Measurements from ENCODE around the gene PSMD10.

PSMD10 gene, protein sequence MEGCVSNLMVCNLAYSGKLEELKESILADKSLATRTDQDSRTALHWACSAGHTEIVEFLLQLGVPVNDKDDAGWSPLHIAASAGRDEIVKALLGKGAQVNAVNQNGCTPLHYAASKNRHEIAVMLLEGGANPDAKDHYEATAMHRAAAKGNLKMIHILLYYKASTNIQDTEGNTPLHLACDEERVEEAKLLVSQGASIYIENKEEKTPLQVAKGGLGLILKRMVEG

DNA sequence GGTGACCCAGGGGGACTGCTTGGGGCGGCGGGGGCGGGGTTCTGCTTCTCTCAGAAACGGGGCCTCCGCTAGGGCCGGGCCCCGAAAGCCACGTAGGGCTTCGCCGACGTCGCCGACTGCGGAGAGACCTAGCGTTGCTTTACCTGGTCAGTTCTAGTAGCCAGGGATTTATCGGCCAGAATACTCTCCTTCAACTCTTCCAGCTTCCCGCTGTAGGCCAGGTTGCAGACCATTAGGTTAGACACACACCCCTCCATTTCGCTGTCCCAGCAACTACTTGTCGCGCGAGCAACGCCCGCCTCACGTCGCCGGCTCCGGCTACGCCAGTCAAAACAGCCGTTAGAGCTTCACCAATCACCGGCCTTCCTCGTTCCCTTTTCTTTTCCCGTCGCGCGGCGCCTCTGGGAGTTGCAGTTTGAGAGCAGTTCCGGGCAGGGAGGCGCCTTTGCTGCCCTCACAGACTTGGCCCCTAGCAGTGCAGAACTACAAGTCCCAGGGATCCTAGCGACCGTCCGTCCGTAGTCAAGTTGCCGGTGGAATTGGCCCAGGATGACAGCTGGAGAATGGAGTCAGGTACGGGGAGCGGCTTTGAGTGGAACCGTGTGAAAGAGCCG lies at the start of gene PSMD10, which contains the start of gene ATG4A:
Gene PSMD10, minus strand, starts transcription at position 279 of the 614 bp plus-strand sequence. Its CDS starts 22 bp downstream, at position 257.
Gene ATG4A, plus strand, starts transcription at position 515 of the 614 bp plus-strand sequence. Its CDS starts 49 bp downstream, at position 564.
- DNase-seq, result peak; percentile 95

DNA sequence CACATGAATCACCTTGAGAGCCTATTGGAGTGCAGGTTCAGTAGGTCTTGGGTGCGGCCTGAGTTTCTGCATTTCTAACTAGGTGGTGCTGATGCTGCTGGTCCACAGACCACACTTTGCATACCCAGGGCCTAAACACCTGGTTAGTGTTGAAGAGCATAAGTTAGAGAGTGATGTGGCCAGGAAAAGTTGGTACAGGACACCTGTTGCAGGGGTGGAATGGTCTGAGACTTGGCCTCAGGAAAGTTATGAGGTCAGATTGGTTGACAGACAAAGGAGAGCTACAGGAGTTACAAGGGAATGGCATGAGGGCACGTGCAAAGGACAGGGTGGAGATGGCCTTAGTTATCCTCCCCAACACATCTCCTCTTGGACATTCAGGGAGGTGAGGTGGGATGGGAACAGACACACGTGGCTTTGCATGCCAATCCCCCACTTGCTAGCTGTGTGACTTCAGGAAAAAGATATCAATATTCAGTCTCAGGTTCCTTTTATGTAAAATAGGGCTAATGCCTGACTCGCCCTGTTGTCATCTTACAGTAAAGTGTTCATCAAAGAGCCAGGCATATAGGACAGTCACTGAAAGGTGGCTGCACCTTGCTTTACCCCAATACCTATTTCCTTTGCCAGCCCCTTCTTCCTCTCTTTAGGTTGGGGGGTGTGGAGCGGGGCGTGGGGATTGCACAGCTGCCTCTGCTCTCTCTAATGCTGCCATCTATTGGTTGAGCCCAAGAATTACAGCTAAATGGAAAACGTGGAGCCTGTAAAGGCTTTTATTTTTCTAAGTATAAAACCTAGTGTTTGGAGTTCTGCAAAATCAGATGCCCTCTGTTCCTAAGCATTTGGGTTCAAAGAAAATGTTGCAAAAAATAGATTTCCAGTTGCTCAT lies 47.7 kb upstream of the PSMD10 start:
- DNase-seq, result no peak

DNA sequence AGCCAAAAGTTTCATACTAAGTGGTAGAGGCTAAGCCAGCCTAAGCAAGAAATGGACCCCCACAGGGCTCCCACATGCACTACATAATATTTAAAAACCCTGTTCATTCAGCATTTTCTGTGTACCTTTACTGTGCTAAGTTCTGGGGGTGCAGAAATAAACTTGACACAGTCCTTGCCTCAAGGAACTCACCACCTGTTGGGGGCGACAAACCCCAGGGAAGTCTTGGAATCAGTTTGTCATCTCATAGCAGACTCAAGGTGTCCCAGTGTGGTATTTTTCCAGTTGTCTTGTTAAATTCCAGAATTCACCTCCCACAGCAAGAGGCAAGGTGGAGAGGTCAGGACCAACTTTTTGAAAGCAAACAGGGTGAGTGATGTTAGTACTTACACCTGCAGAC lies 43.4 kb upstream of the PSMD10 start:
- no peak for DNase-seq

DNA sequence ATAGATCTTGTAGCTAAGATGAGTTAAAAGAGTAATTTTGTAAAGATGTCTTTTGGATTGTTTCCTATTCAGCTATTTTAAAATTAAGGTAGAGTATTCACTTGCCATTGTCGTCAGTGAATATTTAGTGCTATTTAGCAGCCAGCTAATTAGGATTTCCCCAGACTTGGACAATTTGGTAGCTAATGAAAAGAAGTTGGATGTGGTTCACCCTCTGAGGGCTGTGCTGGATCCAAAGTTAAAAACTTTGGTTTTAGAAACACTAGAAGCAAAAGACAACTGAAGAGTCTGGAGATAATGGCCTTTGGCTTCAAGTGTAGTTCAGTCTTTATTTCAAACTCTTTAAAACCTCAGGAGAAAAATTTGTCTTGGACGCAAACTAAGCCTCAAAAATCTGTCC lies 41.5 kb upstream of the PSMD10 start:
- no peak for DNase-seq

DNA sequence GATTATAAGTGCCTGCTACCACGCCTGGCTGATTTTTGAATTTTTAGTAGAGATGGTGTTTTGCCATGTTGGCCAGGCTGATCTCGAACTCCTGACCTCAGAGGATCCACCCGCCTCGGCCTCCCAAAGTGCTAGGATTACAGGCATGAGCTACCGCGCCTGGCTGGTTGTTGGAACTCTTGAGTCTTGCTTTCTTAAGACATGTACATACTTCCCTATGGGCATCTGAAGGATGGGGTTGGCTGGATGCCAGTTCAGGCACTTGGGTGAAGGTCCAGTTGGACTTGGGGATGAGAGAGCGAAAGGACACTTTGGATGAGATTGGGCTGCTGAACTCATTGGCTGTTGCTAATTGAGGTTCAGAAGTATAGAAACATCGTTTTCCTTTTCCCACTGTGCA lies 40.7 kb upstream of the PSMD10 start:
- no peak for DNase-seq

DNA sequence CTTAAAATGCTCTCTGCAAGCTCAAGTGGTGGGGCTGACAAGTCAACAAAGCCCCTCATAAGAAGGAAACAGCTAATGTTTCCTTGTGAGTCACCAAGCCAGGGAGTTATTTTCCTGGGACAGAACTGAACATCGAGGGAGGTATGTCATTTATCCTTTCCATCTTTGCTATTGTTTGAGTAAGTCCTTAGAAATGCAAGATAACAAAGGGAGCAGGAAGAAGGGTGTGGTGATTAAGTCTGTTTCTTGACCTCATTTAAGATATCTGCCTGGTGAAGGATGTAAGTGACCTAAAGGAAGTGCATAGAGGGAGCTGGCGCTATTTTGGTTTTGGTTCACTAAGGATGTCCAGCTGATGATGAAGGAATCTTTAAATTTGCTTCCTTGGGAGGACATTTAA lies 40.1 kb upstream of the PSMD10 start:
- DNase-seq, result peak; percentile 47

DNA sequence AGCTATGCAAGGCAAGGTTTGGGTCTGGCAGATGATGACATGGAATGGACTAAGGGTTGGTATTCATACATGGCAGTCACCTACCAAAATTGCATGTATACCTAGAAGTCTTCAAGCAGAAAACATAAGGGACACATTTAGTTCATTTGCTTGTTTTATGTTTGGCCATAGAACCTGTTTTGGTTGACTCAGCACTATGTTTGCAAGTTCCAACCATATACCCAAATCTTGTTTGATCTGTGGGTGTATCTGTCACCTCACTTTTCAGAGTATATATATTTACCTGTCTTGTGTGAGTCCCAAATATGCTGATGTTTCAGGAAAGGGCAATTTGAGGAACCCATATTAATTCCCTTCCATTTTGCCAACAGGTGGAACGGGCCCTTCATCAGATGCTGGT lies 39.5 kb upstream of the PSMD10 start:
- DNase-seq, result no peak

DNA sequence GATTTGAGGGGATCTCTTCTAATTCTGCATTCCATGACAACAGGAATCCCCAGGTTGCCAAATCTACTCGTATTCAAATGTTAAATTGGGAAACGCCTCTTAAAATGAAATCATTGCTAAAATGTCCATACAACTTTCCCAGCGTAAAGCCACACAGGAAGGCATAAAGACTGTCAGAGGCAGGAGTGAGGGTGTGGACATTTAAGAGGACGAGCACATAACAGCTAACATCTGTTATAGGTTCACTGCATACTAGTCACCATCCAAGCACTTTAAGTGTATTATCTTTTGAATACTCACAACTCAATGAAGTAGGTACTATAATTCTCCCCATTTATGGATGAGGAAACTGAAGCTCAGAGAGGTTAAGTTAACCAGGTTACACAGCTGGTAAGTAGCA lies 35.8 kb upstream of the PSMD10 start:
- no peak for DNase-seq

DNA sequence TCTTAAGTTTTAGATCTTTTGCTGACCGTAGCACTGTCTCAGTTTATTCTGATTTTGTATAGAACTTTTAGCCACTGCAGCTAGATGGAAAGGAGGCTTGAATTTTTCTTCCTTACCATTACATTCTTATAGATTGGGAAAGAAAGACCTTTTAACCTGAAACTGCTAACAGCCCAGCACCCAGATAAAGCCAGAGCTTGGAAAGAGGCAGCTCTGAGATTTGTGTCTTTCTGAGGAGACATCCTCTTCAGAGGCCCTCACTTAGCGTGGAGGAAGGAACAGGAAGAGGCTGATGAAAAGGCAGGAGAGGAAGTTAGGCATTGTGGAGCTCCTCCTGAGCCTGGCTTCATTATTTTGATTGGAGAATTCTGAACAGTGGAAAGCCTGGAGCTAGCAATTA lies 35.3 kb upstream of the PSMD10 start:
- DNase-seq, result no peak

DNA sequence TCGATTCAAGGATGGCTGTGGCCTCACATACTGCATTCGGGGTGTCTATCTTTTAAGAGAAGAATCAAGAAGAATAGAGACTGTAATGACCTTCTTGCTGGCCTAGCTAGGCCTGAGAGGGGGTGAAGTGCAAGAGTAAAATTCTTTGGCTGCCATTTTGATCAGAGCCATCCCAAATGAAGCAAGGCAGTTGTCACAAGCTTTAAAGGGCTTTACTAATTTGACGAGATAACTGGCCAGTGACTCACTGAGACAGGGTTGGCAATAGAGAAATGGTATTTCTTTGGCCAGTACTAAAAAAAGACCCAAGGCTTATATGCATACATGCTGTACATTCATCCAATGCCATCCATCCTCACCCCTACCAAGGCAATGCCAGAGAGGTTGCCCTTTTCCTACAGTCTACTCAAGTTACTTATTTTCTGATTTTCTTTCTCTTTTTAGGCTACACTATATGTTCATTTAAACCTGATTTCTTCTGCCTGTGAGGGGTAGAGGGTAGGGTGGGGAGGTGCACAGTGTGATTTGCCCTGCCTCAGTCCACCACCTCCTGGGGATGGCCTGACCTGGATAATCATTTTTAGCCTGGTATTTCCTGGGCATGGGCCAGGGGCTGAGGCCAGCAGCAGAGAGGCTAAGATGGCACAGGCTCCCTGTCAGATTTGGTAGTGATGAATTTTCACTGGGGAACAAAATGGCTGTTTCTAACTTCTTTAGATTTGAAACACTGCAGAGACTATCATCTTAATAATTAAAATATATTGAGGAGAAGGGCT lies 32.4 kb upstream of the PSMD10 start:
- no peak for DNase-seq

DNA sequence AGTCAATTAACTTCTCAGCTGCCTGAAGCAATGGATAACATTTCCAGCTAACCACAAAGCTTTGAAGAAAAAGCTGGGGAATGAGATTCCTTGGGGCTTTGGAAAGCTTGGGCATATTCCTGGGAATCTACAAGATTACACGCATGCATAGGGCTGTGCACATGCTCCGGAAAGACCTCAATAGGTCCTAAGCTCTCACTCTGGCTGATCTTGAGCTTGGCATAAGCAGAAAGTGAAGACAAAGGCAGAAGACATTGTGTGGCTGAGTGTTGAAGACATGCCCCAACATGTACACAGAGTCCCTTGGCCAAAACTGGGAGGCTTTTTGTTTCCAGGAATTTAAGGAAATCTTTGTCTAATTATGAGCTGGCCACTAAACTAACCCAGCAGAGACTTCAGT lies 31.4 kb upstream of the PSMD10 start:
- DNase-seq, result peak; percentile 38

DNA sequence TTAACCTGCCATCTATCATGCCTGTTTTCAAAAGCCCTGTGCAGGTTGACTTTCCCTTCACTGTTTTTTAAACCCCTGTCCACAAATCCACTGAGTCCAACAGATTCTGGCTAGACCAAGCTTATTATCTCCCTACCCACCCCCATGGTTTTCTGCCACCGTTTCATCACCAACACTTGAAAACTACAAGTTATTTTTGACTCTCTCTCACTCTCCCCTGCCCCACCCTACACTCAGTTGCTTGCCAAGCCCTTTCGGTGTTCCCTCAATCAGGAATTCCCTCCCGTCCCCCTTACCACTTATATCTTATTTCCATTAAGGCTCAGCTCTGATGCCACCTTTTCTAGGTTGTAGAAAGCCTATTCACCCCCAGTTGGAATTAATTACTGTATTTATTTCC lies 29.9 kb upstream of the PSMD10 start:
- no peak for DNase-seq

DNA sequence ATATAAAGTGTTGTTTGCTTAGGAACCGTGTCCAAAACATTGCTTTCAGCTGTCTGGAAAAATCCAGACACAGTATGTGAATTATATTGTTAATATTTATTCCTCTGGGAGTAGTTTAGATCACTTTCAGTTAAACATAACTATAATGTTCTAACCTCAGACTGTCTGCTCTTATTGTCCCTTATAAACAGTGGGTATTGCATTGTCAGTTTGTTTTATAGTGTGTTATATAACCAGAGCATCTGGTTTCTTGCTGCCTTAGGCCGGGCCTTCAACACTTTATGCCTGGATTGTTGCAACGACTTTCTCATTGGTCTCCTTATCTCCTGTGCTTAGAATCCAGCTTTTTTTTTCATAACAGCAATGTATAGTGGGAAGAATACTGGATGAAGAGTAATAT lies 26.6 kb upstream of the PSMD10 start:
- DNase-seq, result no peak

DNA sequence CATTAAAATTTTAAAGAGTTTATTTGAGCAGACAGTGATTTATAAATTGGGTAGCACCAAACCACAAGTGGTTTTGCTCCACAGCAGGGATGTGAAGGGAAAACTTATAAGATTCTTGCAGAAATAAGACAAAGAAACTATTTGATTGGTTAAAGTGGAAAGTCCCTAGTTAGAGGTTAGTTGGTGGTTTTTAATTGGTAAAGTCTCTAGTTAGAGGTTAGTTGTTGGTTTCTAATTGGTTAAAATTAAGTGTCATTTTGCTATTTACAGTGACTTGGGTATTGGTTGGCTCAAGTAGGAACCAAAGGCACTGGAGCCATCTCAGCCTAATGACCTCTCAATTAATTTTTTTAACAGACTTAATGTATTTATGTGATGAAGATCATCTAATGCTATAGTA lies 23.2 kb upstream of the PSMD10 start:
- DNase-seq, result no peak

DNA sequence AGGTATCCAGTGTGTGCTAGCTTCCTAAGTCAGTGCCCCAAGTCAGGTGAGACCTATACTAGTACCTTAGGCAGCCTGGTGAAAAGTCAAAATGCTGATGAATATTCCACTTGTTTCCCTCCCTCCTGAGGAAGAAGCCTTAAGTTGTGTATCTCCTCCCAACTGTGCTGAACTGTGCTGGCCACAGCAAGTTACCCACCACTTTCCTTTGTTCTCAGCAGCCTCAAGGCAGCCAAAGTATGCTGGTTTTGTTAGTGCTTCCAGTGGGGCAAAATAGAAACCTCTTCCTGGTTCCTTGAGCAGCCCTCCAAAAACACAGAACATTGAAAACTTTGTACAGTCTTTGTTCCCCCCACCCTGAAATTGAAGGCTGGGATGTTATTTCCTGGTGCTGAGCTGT lies 14.1 kb upstream of the PSMD10 start:
- no peak for DNase-seq

DNA sequence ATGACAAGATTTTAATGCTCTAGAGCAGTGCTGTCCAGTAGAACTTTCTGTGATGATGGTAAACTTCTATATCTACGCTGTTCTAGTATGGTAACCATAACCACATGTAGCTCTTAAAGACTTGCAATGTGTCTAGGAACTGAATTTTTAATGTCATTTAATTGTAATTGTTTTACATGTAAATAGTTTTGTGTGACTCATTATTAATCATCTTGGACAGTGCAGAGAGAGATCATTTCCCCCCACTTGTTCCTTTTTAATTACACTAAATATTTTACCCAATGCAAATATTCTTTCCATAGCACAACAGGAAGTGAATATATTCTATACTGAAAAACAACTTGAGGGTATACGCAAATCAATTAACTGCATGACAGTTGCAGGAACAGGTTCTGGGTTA lies 6.0 kb upstream of the PSMD10 start:
- DNase-seq, result peak; percentile 18

DNA sequence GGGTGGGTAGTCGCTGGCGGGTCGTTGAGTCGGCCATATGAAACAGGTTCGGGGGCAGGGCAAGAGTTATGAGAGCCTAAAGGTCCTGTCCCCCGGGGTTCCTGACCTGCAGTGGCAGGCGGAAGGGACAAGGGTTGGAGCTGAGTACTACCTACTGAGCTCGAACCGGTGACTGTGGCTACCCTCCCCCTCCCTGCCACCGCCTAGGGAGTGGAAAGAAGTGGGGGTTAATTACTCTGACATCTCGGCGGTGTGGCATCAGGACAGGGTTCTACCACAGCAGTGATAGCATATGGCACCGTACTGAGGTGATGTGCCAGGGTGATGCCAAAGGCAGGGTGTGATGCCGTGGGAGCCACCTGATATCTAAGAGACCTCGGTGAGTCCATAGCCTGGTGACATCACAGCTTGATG lies 543 bp upstream of the PSMD10 start:
- no peak for DNase-seq

DNA sequence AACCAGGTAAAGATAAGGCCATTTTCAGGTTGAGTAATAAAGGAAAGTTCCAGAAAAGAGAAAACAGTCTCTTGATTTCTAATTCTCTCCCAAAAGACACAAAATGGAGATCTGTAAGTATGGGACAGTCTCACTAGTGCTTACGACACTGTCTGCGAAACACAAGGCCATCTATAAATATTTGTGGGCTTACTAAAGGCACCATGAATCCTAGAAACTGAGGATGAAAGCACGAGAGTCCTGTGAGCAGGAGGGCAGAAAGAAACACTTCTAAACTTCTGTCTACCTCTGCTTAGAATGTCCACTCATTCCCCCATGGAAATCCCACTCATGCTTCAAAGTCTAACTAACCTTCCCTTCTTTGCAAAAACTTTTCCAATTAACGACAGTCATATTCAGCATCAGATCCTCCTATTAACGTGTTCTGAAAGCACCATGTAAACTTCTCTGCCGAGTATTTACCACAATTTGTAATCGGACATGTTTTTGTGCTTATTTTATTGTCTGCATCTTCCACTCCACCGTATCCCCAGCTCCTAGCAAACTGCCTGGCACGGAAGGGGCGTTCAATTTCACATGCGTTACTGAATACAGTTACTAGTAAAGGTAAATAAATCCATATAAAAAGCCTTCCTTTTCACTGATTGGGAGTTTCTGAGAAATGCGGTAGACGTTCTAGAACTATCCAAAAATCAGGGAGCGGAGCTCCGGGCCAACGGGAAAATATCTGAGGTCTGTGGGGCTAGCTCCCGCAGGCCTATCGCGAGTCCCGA lies 665 bp downstream of the PSMD10 start:
- DNase-seq, result peak; percentile 50

DNA sequence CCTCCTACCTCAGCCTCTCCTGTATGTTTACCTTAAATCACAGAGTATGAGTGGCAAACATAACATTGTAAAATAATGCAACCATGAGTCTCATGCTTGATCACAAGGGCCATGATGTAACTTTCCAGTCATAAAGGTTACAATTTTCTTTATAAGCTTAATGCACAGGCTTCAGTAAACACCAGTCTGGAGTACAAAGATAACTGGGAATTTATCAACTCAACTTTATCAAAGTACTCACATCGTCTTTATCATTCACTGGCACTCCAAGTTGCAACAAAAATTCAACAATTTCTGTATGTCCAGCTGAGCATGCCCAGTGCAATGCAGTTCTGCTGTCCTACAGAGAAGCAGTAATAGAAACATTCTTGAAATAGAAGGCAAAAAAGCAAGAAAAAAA lies 2.8 kb downstream of the PSMD10 start:
- DNase-seq, result no peak

DNA sequence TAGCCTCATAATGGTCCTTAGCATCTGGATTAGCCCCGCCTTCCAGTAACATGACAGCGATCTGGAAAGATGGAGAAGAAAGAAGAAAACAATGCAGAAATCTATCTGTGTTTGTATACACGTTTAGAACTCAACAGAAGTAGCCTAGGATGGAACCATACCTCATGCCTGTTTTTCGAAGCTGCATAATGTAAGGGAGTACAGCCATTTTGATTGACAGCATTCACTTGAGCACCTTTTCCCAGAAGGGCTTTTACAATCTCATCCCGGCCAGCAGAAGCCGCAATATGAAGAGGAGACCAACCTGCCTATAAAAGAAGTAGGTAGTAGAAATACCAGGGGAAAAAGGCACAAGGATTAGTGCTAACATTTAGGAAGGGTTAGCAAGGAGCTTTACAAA lies 3.5 kb downstream of the PSMD10 start:
- no peak for DNase-seq

DNA sequence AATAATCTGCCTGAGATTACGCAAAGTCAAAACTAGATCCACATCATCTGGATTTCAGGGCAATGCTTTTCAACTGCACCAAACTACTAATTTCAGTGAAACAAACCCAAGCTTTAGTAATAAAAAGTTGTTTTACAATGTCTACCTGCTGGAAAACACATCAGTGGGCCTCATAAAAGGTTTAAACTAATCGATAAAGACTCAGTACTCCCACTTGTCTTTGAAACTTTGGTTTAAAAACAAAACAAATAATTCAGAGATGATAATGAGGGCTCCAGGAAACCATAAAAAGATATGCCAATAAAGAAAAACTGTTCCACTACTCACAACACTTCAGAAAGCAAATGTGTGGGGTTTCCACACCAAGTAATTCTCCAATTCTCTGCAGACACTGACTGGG lies 10.2 kb downstream of the PSMD10 start:
- DNase-seq, result no peak

DNA sequence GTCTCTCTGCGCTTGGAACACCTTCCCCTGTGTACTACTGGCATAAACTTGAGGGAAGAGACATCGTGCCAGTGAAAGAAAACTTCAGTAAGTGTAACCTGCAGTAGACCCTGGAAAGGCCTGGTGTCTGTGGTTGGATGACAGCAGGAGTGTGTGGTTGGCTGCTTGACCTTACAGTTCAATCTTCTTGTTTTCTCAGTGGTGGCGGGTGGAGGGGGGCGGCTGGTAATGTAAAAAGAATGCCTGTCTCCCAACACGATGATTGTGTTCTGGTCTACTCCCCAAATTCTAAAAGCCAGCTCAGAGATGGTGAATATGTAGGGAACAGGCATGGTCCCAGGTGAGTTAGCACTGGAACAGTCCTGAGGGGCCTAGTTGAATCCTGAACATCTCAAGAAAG lies 18.6 kb downstream of the PSMD10 start:
- DNase-seq, result peak; percentile 17
